Stomach (tissue), 9 donors: Measurements from ENCODE around the gene COA8. TPM values are rescaled to one million over a fixed set of nuclear protein-coding genes. Genes with fewer than 3 reads are reported as not detected.

ENCODE experiments used
- DNase-seq, 2 donors: peaks; one replicate each; pipeline versions ENCODE4 v3.0.0 to v3.0.0-alpha.2; 2013 to 2019
- H3K27ac ChIP-seq, 5 donors: fragments of 200-600 bp in 4 of 5; sonication (generic) in 4 of 5; one replicate each; pipeline ENCODE4 v1.5.1; 2013 to 2019; ENCODE audit warnings: mild to moderate bottlenecking in 1 of 5, moderate library complexity in 1 of 5
- H3K27me3 ChIP-seq, 3 donors: fragments of 200-600 bp; sonication (generic); one replicate each; pipeline ENCODE4 v1.5.1; 2017 to 2019; ENCODE audit warnings: mixed run types in 1 of 3
- H3K36me3 ChIP-seq, 4 donors: fragments of 200-600 bp; sonication (generic); 1 replicate in 3 of 4; 2 replicates in 1 of 4; pipeline ENCODE4 v1.5.1; 2016 to 2019
- H3K4me1 ChIP-seq, 4 donors: fragments of 200-600 bp; sonication (generic); one replicate each; pipeline ENCODE4 v1.5.1; 2016 to 2019
- H3K4me3 ChIP-seq, 4 donors: fragments of 200-600 bp; sonication (generic) in 3 of 4; one replicate each; pipeline ENCODE4 v1.5.1; 2016 to 2019; ENCODE audit warnings: mild to moderate bottlenecking in 1 of 4
- H3K9me3 ChIP-seq, 4 donors: fragments of 200-600 bp; sonication (generic); one replicate each; pipeline ENCODE4 v1.5.1; 2016 to 2019
- EP300 ChIP-seq: sonication (generic); formaldehyde crosslinking; IDR thresholded peaks from one replicate; pipeline ENCODE4 v1.6.1; 2017; ENCODE audit warnings: antibody characterized with exemption
- POLR2A ChIP-seq, 4 donors: fragments of 450-650 bp; IDR thresholded peaks; one replicate each; pipeline ENCODE4 v1.6.1; 2016; ENCODE audit warnings: antibody characterized with exemption in 4 of 4, control low read depth in 2 of 4, mild to moderate bottlenecking in 1 of 4, moderate library complexity in 1 of 4
- POLR2AphosphoS5 ChIP-seq, 3 donors: sonication (generic); formaldehyde crosslinking; IDR thresholded peaks; one replicate each; pipeline ENCODE4 v1.6.1; 2016; ENCODE audit warnings: antibody characterized with exemption in 3 of 3
- WGBS, 5 donors: extraction: QIAGEN DNeasy Blood & Tissue Kit in 3 of 5; methylation state at CpG; one replicate each; pipeline versions ENCODE4 v1.1.5 to v1.1.7; 2013 to 2018; 5-methylcytosine and 5-hydroxymethylcytosine counted together
- intact Hi-C: fragments of 100-400 bp; cut with DNase I; formaldehyde crosslinking; loops from one replicate; pipeline ENCODE4 v1.15.1; 2023; ENCODE audit warnings: low total_unique reads
- polyA plus RNA-seq, 3 donors: library from polyadenylated mRNA; stranded (reverse); fragments of 200-250 nt; gene quantifications; one replicate each; pipeline ENCODE4 v1.2.3, GENCODE V29; 2013
- total RNA-seq, 5 donors: library from RNA; depleted of rRNA; stranded (reverse); fragments of >200 nt; gene quantifications; one replicate each; pipeline versions ENCODE4 v1.1.0 to v1.2.3, GENCODE V29; 2014 to 2016
- TF ChIP-seq, protein P1 (sequence below), 7 experiments: fragments of 450-650 bp in 4 of 7; fragments of 200-600 bp in 3 of 7; sonication (generic) in 3 of 7; IDR thresholded peaks; one replicate each; pipeline ENCODE4 v1.5.1; 2016 to 2019; ENCODE audit warnings: antibody characterized with exemption in 7 of 7, control low read depth in 2 of 7, mild to moderate bottlenecking in 1 of 7
- donor health status: healthy with polysubstance abuse.
- donor health status: Bipolar disorder and iron deficiency.
- donor health status: healthy.

Gene COA8
- total and polyA plus RNA-seq, 8 donors, result 6.4 to 96.5 (median 21.0) TPM

DNA sequence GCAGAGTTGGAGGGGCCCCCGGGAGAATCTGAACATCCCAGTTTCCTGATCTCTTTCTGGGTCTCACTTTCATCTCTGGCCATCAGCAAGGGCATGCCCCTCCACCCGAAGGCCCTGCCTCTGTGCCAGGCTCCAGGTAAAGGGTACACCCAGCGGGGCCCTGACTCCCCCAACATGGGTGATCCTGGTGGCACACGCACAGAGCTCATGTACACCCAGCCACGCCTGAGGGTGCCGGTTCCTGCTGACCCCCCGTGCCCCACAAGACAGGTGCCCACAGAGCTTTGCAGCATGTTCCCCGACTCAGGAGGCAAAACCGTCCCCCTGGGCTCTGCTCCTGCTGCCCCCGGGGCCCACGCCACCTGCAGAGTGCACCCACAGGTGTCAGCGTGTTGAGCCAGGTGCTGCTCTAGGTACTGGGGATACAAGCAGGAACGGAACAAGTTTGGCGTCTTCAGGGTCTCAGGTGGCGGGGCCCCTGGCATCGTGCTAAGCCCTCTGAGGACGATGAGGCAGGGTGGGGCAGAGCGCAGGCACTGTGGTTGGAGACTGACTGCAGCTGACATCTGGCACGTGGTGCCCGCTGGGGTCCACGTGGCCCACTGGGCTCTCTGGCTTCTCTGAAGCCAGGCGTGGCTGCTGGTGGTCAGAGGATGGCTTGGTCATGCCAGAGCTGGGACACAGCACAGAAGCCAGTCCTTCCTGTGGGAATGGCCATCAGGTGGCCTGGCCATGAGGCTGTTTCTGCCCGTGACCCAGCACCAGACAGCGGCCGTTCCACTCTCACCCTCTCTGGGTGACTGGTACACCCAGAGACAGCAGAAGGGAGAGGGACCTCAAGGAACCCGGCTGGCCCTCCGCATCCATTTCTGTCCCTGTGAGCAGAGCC, 14.1 kb upstream of the COA8 start:
- DNase-seq, result peak in 1 of 2 donors; percentile 10
- no peaks in the 10 kb centered on the region for H3K27me3 ChIP-seq
- WGBS, 5 donors, result 84 to 90% (median 85%) methylated on average over 18 to 27 of the region's 27 CpGs
- H3K9me3 ChIP-seq, result no peaks in the 10 kb centered on the region
- no peak for TF ChIP-seq POLR2A (IDR thresholded peaks at IDR 0.05)
- TF ChIP-seq POLR2AphosphoS5 (IDR thresholded peaks at IDR 0.05), result no peak
- TF ChIP-seq, protein P1, sequence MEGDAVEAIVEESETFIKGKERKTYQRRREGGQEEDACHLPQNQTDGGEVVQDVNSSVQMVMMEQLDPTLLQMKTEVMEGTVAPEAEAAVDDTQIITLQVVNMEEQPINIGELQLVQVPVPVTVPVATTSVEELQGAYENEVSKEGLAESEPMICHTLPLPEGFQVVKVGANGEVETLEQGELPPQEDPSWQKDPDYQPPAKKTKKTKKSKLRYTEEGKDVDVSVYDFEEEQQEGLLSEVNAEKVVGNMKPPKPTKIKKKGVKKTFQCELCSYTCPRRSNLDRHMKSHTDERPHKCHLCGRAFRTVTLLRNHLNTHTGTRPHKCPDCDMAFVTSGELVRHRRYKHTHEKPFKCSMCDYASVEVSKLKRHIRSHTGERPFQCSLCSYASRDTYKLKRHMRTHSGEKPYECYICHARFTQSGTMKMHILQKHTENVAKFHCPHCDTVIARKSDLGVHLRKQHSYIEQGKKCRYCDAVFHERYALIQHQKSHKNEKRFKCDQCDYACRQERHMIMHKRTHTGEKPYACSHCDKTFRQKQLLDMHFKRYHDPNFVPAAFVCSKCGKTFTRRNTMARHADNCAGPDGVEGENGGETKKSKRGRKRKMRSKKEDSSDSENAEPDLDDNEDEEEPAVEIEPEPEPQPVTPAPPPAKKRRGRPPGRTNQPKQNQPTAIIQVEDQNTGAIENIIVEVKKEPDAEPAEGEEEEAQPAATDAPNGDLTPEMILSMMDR (IDR thresholded peaks at IDR 0.05), result no peak
- no peaks in the 10 kb centered on the region for H3K36me3 ChIP-seq
- peaks cover 36 to 77% (median 51%) of the 10 kb centered on the region in 4 donors for H3K4me1 ChIP-seq
- no peak overlapping the region for H3K4me3 ChIP-seq
- H3K27ac ChIP-seq, result peak overlapping the region in 2 of 5 donors; percentile 84 to 90
- intact Hi-C loops, result loop anchor here (10.0 kb wide), 1 partner anchor 54 kb away; no protein-coding TSS in a partner anchor

GRCh38 chr14:103549361-103550311, 13.1 kb upstream of the COA8 start:
- Histone ChIP-seq H3K27me3 (no peaks in the 10 kb centered on the region), H3K4me3 (no peak overlapping the region), H3K9me3 (no peaks in the 10 kb centered on the region), H3K4me1 (peaks cover 26 to 75% (median 42%) of the 10 kb centered on the region in 4 donors), H3K27ac (peak overlapping the region in 4 of 5 donors; percentile 75 to 90 (median 80)), H3K36me3 (no peaks in the 10 kb centered on the region)
- TF ChIP-seq, protein P1 (IDR thresholded peaks at IDR 0.05), result no peak
- TF ChIP-seq POLR2AphosphoS5 (IDR thresholded peaks at IDR 0.05) (no peak), EP300 (no peak), POLR2A (IDR thresholded peaks at IDR 0.05) (no peak)
- WGBS, 5 donors, result 75 to 82% (median 76%) methylated on average over 16 to 30 of the region's 30 CpGs
- peak in 1 of 2 donors; percentile 74 for DNase-seq
- intact Hi-C loops, result loop anchor here (10.0 kb wide), 1 partner anchor 55 kb away; no protein-coding TSS in a partner anchor

GRCh38 chr14:103550451-103551337, 12.1 kb upstream of the COA8 start:
- DNase-seq, result peak in 1 of 2 donors; percentile 47

More at GRCh38 chr14:103550451-103551337, 12.1 kb upstream of the COA8 start:
- no peak for TF ChIP-seq POLR2AphosphoS5 (IDR thresholded peaks at IDR 0.05)
- TF ChIP-seq EP300, result no peak
- TF ChIP-seq POLR2A (IDR thresholded peaks at IDR 0.05), result no peak
- TF ChIP-seq, protein P1 (IDR thresholded peaks at IDR 0.05), result no peak
- intact Hi-C loops, result no loop called here
- no peaks in the 10 kb centered on the region for H3K27me3 ChIP-seq
- peaks cover 28 to 76% (median 44%) of the 10 kb centered on the region in 4 donors for H3K4me1 ChIP-seq
- no peaks in the 10 kb centered on the region for H3K9me3 ChIP-seq
- no peaks in the 10 kb centered on the region for H3K36me3 ChIP-seq
- 42 to 72% (median 66%) methylated on average over 9 to 22 of the region's 22 CpGs for WGBS, 5 donors
- no peak overlapping the region for H3K4me3 ChIP-seq
- H3K27ac ChIP-seq, result peak overlapping the region in 4 of 5 donors; percentile 75 to 90 (median 80)
